ENCODE results near the gene DHH.

Gene DHH

GRCh38 chr12:49092816-49093406, 1.7 kb downstream of the DHH start:
- Mint-ChIP-seq H3K4me1 (ENCODE audit: low read depth) (peaks cover 41% of the 10 kb centered on the region), H3K27ac (no peak overlapping the region), H3K36me3 (ENCODE audit: low read depth) (no peaks in the 10 kb centered on the region), H3K4me3 (no peak overlapping the region), H3K9me3 (no peaks in the 10 kb centered on the region), H3K27me3 (peaks cover 61% of the 10 kb centered on the region)

GRCh38 chr12:49092086-49092815, 2.4 kb downstream of the DHH start:
- H3K4me3 Mint-ChIP-seq, result peak overlapping the region; percentile 35
- H3K36me3 Mint-ChIP-seq (ENCODE audit: low read depth), result no peaks in the 10 kb centered on the region
- H3K4me1 Mint-ChIP-seq (ENCODE audit: low read depth), result peaks cover 47% of the 10 kb centered on the region
- H3K27me3 Mint-ChIP-seq, result peaks cover 61% of the 10 kb centered on the region
- no peak overlapping the region for H3K27ac Mint-ChIP-seq
- no peaks in the 10 kb centered on the region for H3K9me3 Mint-ChIP-seq

GRCh38 chr12:49091836-49092085, 2.8 kb downstream of the DHH start:
- peaks cover 51% of the 10 kb centered on the region for H3K4me1 Mint-ChIP-seq (ENCODE audit: low read depth)
- peaks cover 61% of the 10 kb centered on the region for H3K27me3 Mint-ChIP-seq
- no peaks in the 10 kb centered on the region for H3K36me3 Mint-ChIP-seq (ENCODE audit: low read depth)
- no peak overlapping the region for H3K27ac Mint-ChIP-seq
- no peaks in the 10 kb centered on the region for H3K9me3 Mint-ChIP-seq
- H3K4me3 Mint-ChIP-seq, result peak overlapping the region; percentile 35

GRCh38 chr12:49091056-49091835, 3.4 kb downstream of the DHH start:
- H3K27ac Mint-ChIP-seq, result no peak overlapping the region
- peaks cover 51% of the 10 kb centered on the region for H3K4me1 Mint-ChIP-seq (ENCODE audit: low read depth)
- no peak overlapping the region for H3K4me3 Mint-ChIP-seq
- H3K36me3 Mint-ChIP-seq (ENCODE audit: low read depth), result no peaks in the 10 kb centered on the region
- no peaks in the 10 kb centered on the region for H3K9me3 Mint-ChIP-seq
- peaks cover 61% of the 10 kb centered on the region for H3K27me3 Mint-ChIP-seq

GRCh38 chr12:49089821-49090773, 4.5 kb downstream of the DHH start:
- peak overlapping the region; percentile 65 for H3K4me3 Mint-ChIP-seq
- H3K27ac Mint-ChIP-seq, result peak overlapping the region; percentile 72
- peaks cover 51% of the 10 kb centered on the region for H3K4me1 Mint-ChIP-seq (ENCODE audit: low read depth)
- H3K36me3 Mint-ChIP-seq (ENCODE audit: low read depth), result no peaks in the 10 kb centered on the region
- H3K9me3 Mint-ChIP-seq, result no peaks in the 10 kb centered on the region
- H3K27me3 Mint-ChIP-seq, result peaks cover 55% of the 10 kb centered on the region

GRCh38 chr12:49088932-49089330, 5.7 kb downstream of the DHH start:
- Mint-ChIP-seq H3K4me1 (ENCODE audit: low read depth) (peaks cover 49% of the 10 kb centered on the region), H3K27me3 (peaks cover 49% of the 10 kb centered on the region), H3K4me3 (no peak overlapping the region)

GRCh38 chr12:49088150-49088931, 6.3 kb downstream of the DHH start:
- H3K4me1 Mint-ChIP-seq (ENCODE audit: low read depth), result peaks cover 43% of the 10 kb centered on the region
- H3K4me3 Mint-ChIP-seq, result no peak overlapping the region
- no peak overlapping the region for H3K27ac Mint-ChIP-seq
- no peaks in the 10 kb centered on the region for H3K9me3 Mint-ChIP-seq
- peaks cover 43% of the 10 kb centered on the region for H3K27me3 Mint-ChIP-seq
- no peaks in the 10 kb centered on the region for H3K36me3 Mint-ChIP-seq (ENCODE audit: low read depth)

More at GRCh38 chr12:49088932-49089330, 5.7 kb downstream of the DHH start:
- Mint-ChIP-seq H3K36me3 (ENCODE audit: low read depth) (no peaks in the 10 kb centered on the region), H3K9me3 (no peaks in the 10 kb centered on the region), H3K27ac (no peak overlapping the region)

GRCh38 chr12:49086116-49086515, 8.5 kb downstream of the DHH start:
- Mint-ChIP-seq H3K27ac (no peak overlapping the region), H3K9me3 (no peaks in the 10 kb centered on the region), H3K27me3 (peaks cover 22% of the 10 kb centered on the region), H3K4me3 (no peak overlapping the region), H3K4me1 (ENCODE audit: low read depth) (peaks cover 30% of the 10 kb centered on the region), H3K36me3 (ENCODE audit: low read depth) (no peaks in the 10 kb centered on the region)

- no peak overlapping the region for H3K4me3 Mint-ChIP-seq
- no peaks in the 10 kb centered on the region for H3K9me3 Mint-ChIP-seq
- H3K27me3 Mint-ChIP-seq, result peaks cover 10% of the 10 kb centered on the region
- no peaks in the 10 kb centered on the region for H3K36me3 Mint-ChIP-seq (ENCODE audit: low read depth)
- no peak overlapping the region for H3K27ac Mint-ChIP-seq
- peaks cover 17% of the 10 kb centered on the region for H3K4me1 Mint-ChIP-seq (ENCODE audit: low read depth)
These were observed 10.2 kb downstream of the DHH start for GRCh38 chr12:49084438-49084837.

- Mint-ChIP-seq H3K4me3 (no peak overlapping the region), H3K27ac (no peak overlapping the region), H3K4me1 (ENCODE audit: low read depth) (no peaks in the 10 kb centered on the region), H3K9me3 (no peaks in the 10 kb centered on the region), H3K27me3 (no peaks in the 10 kb centered on the region), H3K36me3 (ENCODE audit: low read depth) (no peaks in the 10 kb centered on the region)
These were observed 14.8 kb downstream of the DHH start for GRCh38 chr12:49079793-49080192.

GRCh38 chr12:49070971-49071370, 23.6 kb downstream of the DHH start:
- Mint-ChIP-seq H3K27me3 (no peaks in the 10 kb centered on the region), H3K4me3 (no peak overlapping the region), H3K27ac (peak overlapping the region; percentile 16), H3K36me3 (ENCODE audit: low read depth) (peaks cover 9% of the 10 kb centered on the region), H3K4me1 (ENCODE audit: low read depth) (peaks cover 21% of the 10 kb centered on the region), H3K9me3 (no peaks in the 10 kb centered on the region)

- Mint-ChIP-seq H3K27ac (peak within 1 kb of the TSS; percentile 88), H3K27me3 (no peaks in the 10 kb centered on the region), H3K9me3 (no peaks in the 10 kb centered on the region), H3K4me1 (ENCODE audit: low read depth) (peaks cover 21% of the 10 kb centered on the region), H3K36me3 (ENCODE audit: low read depth) (peaks cover 15% of the 10 kb centered on the region), H3K4me3 (peak within 1 kb of the TSS; percentile 94)
These were observed 24.9 kb downstream of the DHH start, which contains the start of gene RHEBL1 for GRCh38 chr12:49069507-49070346. Gene RHEBL1 (minus strand): TSS chr12:49069979. CDS start chr12:49069785, 194 bp downstream.

- peaks cover 17% of the 10 kb centered on the region for H3K36me3 Mint-ChIP-seq (ENCODE audit: low read depth)
- H3K9me3 Mint-ChIP-seq, result no peaks in the 10 kb centered on the region
- H3K4me1 Mint-ChIP-seq (ENCODE audit: low read depth), result peaks cover 21% of the 10 kb centered on the region
- no peaks in the 10 kb centered on the region for H3K27me3 Mint-ChIP-seq
- peak overlapping the region; percentile 94 for H3K4me3 Mint-ChIP-seq
- H3K27ac Mint-ChIP-seq, result peak overlapping the region; percentile 88
These were observed 25.6 kb downstream of the DHH start for GRCh38 chr12:49068879-49069506.

All from stimulated activated naive CD8-positive, alpha-beta T cell treated with anti-CD3 and anti-CD28 coated beads, Interleukin-15, Interleukin-2, amounts not matched to agents 100 ng/mL and 50 ng/mL, for 24 hours (primary cell).